KG1 (cell line): ENCODE measurements around the gene GRAMD4.
A peak's percentile ranks its signal among the peaks of the same experiment; 100 is the strongest.

ENCODE experiments used
- DNase-seq: peaks from one replicate; lab custom pipeline; 2025; lab: John Stamatoyannopoulos, UW

The GRAMD4 gene

GRCh38 chr22:46673205-46673604, 53.0 kb downstream of the GRAMD4 start:
- no peak for DNase-seq

- DNase-seq = no peak
Measured at GRCh38 chr22:46673662-46674236, 53.6 kb downstream of the GRAMD4 start.

GRCh38 chr22:46674367-46674781, 54.2 kb downstream of the GRAMD4 start:
- peak; percentile 81 for DNase-seq

GRCh38 chr22:46674906-46675305, 54.7 kb downstream of the GRAMD4 start:
- no peak for DNase-seq

- DNase-seq = no peak
Measured at GRCh38 chr22:46675479-46675878, 55.3 kb downstream of the GRAMD4 start.

GRCh38 chr22:46675938-46676337, 55.8 kb downstream of the GRAMD4 start:
- DNase-seq = no peak

GRCh38 chr22:46676479-46676878, 56.3 kb downstream of the GRAMD4 start:
- DNase-seq = no peak

- no peak for DNase-seq
Measured at GRCh38 chr22:46676881-46677280, 56.7 kb downstream of the GRAMD4 start.

- DNase-seq = no peak
Measured at GRCh38 chr22:46677323-46678002, 57.3 kb downstream of the GRAMD4 start.

GRCh38 chr22:46678003-46678657, 57.9 kb downstream of the GRAMD4 start:
- DNase-seq = no peak

GRCh38 chr22:46678785-46679700, 58.9 kb downstream of the GRAMD4 start:
- no peak for DNase-seq

- no peak for DNase-seq
Measured at GRCh38 chr22:46679706-46680269, 59.6 kb downstream of the GRAMD4 start.

GRCh38 chr22:46681010-46681409, 60.8 kb downstream of the GRAMD4 start:
- DNase-seq = no peak

- DNase-seq = no peak
Measured at GRCh38 chr22:46682011-46682731, 62.0 kb downstream of the GRAMD4 start.

- DNase-seq = no peak
Measured at GRCh38 chr22:46684706-46685105, 64.5 kb downstream of the GRAMD4 start.

- no peak for DNase-seq
Measured at GRCh38 chr22:46686221-46687047, 66.2 kb downstream of the GRAMD4 start.

- DNase-seq = no peak
Measured at GRCh38 chr22:46687048-46687444, 66.9 kb downstream of the GRAMD4 start.

GRCh38 chr22:46687460-46687859, 67.3 kb downstream of the GRAMD4 start:
- no peak for DNase-seq

GRCh38 chr22:46688949-46689348, 68.8 kb downstream of the GRAMD4 start:
- DNase-seq = no peak

GRCh38 chr22:46690146-46690545, 70.0 kb downstream of the GRAMD4 start:
- DNase-seq = no peak
